GM21423 (cell line): ENCODE data around the gene C2CD4B.

ENCODE experiments used
- ATAC-seq: cut with Tn5 transposase; IDR thresholded peaks from one replicate; pipeline ENCODE4 v1.9.1; 2021; ENCODE audit warnings: mild to moderate bottlenecking, moderate library complexity; ENCODE audit not compliant: unreplicated experiment

C2CD4B gene, protein sequence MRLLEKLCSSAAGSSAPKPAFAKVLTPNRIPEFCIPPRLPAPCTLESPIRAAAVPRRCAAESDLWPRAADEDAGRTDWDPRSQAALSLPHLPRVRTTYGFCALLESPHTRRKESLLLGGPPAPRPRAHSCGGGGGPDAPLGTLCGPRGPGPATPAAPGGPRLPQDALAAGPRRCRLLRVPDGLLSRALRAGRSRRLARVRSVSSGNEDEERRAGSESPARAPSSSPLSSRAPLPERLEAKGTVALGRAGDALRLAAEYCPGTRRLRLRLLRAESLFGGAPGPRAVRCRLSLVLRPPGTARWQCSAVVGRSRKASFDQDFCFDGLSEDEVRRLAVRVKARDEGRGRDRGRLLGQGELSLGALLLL

DNA sequence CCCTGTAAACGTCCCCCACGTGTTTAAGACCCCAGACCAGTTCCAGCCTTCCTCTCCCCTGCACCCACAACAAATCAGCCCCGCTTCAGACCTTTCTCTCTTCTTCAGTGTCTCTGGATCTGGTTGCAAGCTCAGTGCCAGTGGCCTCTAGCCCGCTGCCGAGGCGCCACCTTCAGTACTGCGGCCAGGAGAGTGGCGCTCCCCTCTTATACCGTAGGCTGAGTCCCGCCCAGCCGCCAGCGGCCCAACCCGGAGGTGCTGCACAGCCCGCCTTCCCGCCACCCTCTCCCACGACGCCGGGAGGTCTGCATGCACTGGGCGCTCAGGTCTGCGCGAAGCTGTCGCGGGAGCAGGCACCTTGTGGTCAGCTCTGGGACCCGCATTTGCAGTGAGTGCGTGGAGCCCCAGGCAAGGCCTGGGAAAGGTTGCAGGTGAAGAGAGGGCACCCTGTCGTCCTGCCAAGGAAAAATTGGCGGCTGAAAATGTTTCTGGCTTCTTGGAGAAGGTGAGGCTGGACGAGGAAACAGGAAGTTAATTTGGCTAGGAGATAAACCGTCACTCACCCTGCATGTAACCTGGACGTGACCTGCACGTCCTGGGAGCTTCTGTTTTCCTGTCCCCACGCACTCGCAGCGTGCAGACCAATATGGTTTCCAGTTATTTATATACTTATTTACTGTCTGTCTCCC, at the start of gene C2CD4B:
Gene C2CD4B, minus strand, starts transcription at position 182 of the 689 bp plus-strand sequence. CDS start 301 bp downstream, outside the sequence.
- ATAC-seq, result no peak

DNA sequence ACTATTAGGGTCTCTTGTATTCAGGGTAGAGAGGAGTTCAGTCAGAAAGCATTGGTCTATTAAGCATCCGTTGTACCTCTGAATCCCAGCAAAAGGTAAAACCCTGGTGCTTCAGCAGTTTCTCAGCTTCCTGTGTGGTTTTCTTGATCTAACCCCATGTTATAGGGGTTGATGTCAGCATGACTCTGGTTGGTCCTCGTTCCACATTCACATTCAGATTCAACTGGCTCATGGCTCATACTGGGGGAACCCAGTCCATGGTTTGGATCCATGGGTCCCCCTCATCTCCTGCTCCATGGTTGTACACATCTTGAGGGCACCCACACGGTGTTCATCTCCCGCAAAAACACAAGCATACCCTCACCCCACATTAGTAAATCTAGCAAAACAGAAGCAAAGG, 47.7 kb upstream of the C2CD4B start:
- no peak for ATAC-seq

DNA sequence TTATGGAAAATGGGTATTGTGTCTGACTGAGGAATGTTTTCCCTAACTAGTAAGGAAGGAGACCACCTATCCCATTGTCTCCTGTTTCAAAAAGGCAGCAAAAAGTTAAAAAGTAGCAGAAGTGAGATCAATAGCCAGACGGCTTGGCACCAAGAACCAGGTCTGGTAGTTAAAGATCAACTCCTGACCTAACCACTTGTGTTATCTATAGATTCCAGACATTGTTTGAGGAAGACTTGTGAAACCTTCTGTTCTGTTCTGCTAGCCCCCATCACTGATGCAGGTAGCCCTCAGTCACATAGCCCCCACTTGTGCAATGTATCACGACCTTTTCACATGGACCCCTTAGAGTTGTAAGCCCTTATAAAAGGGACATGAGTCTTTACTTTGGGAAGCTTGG, 46.3 kb upstream of the C2CD4B start:
- no peak for ATAC-seq

DNA sequence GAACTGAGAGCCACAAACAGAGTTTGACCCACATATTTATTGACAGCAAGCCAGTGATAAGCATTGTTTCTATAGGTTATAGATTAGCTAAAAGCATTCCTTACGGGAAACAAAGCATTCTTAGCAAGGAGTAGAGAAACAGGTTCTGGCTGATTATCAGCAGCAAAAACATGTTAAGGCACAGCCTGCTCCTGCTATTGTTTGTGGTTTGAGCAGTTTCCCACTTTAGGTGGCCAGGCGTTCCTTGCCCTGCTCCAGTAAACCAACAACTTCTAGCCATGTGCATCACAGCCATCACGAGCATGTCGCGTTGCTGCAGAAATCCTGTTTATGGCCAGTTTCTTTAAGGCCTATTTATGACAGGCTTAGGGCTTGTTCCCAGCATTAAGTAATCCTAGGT, 44.7 kb upstream of the C2CD4B start:
- ATAC-seq, result no peak

DNA sequence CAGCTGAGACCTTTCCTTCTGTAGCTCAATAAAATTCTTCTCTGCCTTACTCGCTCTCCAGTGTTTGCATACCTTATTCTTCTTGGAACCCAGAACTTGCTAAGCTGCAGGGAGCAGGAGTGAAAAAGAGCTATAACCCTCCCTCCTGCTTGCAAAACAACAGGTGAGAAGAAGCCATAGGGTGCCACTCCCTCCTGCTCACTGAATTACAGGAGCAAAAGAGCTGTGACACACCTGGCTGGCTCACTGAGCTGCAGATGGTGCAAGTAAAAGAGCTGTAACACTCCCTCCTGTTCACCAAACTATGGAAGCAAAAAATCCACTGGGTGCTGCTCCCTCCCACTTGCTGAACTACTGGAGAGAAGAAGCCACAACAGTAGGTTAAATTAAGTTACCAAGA, 44.2 kb upstream of the C2CD4B start:
- ATAC-seq, result no peak

DNA sequence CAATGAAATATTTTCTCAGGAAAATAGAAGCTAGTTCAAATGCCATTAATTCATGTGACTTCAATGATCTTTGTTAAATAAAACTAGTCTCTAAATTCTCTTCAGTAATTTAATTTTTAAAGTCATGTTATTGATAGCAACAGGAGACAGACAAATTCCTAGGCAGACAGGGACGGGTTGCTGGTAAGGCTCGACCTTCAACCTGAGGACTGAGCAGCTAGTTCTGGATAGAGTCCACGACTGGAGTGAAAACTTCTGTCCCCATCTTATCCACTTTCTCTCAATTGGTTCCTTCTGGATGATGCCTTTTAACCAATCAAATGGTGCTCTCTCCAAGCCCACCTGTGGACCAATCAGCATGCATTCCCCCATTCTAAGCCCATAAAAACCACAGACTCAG, 43.8 kb upstream of the C2CD4B start:
- no peak for ATAC-seq

DNA sequence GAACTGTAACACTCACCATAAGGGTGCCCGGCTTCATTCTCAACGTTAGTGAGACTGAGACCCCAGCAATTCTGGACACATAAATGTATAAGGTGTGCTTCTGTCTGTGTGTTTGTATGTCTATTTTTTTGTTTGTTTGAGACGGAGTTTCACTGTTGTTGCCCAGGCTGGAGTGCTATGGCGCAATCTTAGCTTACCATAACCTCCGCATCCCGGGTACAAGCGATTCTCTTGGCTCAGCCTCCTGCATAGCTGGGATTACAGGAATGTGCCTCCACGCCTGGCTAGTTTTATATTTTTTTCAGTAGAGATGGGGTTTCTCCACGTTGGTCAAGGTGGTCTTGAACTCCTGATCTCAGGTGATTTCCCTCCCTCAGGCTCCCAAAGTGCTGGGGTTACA, 43.3 kb upstream of the C2CD4B start:
- ATAC-seq, result no peak

DNA sequence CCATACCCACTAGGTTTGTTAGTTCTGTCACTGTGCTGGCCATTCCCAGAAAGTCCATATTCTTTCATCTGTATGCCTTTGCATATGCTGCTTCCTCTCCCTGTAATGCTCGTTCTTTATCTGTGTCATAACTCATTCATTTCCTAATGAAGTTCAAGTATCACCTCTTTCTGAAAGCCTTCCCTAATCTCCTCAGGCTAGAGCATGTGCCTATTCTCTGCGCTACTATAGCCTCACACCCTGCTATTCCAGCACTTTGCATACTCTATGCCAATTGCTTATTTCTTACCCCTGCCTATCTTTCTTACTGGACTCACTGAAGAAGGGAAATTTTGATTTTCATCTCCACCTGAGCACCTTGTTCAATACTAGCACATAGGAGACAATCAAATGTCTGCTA, 25.6 kb upstream of the C2CD4B start:
- ATAC-seq, result no peak

DNA sequence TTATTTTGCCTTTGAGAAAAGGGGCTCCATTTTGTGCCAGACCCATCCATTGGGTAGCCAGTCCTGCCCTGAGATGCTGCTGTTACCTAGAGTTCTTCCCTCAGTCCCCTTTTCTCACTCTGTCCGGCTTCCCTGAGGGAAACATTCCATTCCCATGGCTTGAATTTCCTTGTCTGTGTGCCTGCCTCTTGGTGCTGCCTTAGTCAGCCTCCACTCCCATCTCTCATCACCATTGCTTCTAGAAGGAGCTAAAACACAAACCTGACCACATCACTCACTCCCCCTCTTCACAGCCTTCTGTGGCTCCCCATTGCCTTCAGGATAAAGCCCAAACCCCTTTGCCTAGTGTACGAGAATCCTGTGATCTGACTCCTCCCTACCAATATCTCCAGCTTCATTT, 25.2 kb upstream of the C2CD4B start:
- ATAC-seq, result no peak

DNA sequence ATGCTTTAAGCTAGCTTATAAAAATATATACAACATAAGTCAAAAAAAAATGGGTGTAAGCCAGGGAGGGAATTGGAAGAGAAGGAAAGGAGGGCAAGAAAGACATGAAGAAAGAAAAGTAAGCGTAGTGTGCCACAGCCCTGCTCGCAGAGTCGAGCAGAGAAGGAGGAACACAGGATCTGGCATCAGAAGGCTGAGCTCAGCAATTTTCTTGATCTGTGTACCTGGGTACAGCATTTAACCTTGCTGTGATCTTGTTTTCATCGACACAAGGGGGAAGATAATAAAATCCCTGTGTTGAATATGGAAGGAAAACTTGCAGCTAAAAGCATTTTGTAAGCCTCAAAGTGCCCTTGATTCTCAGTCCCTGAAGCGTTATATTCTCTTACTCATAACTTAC, 23.7 kb upstream of the C2CD4B start:
- ATAC-seq, result no peak

DNA sequence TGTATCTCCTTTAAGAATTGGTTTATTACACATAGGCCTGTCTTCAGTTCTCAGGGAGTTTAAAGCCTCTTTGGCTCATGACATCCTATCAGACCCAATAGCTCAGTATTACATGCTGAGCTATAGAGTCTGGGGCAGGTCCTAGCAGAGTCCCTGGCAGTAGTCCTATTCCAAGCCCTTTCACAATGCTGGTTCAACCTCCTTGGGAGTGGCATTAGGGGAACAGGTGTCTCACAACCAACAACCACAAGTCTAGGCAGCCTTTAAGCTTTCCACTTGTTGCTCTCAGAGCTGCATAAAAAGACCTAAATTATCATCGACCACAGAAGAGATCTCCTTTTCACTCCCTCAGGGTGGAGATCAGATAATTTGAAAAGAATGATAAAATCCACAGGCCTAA, 22.8 kb upstream of the C2CD4B start:
- ATAC-seq, result no peak

DNA sequence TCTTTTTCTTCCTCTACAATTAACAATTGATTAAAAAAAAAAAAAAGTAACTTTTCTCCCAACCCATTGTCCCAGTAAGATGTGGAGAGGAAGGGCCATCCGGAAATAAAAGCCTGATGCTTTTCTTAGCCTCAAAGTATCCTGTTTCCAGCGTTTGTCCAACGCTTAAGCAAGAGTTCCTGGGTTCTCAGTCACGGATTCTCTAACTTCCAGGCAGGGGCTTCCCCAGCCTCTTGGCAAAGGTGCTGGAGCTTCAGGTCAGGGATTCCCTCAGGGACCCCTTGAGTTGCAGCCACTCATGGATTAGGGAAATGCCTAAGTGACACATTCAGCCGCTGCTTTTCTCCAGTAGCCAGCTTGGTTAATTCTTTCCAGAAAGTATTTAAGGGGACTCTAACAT, 22.3 kb upstream of the C2CD4B start:
- ATAC-seq, result no peak

DNA sequence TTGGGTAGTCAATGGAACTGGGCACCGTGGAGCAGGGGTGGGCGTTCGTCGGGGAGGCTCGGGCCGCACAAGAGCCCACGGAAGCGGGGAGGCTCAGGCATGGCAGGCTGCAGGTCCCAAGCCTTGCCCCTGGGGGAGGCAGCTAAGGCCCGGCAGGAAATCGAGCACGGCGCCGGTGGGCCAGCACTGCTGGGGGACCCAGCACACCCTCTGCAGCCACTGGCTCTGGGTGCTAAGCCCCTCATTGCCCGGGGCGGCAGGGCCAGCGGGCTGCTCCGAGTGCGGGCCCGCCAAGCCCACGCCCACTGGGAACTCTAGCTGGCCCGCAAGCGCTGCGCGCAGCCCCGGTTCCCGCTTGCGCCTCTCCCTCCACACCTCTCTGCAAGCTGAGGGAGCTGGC, 21.5 kb upstream of the C2CD4B start:
- no peak for ATAC-seq

DNA sequence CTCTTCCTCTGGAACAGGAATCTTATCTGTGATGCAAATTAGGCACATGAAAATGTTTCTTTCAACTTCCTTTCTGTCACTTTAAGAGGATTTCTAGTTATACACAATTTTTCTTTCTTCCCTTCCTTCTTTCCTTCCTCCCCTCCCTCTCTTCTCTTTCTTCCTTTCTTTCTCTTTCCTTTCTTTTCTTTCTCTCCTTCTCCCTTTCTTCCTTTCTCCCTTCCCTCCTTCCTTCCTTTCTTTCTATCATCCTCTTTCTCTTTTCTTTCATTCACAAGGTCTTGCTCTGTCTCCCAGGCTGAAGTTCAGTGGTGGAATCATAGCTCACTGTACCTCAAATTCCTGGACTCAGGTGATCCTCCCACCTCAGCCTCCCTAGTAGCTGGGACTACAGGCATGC, 18.0 kb upstream of the C2CD4B start:
- no peak for ATAC-seq

DNA sequence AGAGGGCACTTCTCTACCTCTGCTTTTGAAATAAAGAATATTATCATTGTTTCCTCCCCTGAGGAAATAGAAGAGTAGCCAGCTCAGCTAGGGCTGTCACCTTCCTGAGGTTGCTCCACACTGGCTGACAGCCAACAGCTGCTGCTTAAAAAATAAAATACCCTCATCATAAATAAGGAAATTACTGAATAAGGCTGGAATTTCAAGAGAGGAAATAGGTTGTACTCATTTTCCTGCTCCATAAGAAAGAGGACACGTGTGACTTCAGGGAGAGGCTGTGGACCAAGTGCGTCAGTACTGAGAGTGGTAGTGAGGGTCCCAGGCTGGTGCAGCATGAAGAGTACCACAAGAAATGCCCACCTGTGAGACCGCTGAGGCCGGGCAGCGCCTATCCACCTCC, 8.1 kb upstream of the C2CD4B start:
- ATAC-seq, result no peak

DNA sequence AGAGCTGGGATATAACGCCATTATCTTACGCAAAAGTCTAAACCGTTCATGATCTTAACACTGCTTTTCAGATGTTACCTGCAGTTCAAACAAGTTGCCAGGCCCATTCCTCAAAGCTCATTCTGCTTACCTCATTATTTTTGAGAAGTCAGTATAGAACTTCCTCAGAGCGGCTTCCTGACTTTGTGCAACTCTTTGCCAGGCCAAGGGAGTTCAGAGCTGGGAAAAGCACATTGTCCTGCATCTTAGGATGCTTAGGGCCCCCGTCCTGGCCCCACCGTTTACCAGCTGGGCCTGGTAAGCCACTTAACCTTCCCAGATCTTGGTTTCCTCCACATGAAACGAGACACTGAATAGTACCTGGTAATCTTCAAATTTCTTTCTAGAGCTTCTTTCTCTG, 6.8 kb upstream of the C2CD4B start:
- ATAC-seq, result no peak

DNA sequence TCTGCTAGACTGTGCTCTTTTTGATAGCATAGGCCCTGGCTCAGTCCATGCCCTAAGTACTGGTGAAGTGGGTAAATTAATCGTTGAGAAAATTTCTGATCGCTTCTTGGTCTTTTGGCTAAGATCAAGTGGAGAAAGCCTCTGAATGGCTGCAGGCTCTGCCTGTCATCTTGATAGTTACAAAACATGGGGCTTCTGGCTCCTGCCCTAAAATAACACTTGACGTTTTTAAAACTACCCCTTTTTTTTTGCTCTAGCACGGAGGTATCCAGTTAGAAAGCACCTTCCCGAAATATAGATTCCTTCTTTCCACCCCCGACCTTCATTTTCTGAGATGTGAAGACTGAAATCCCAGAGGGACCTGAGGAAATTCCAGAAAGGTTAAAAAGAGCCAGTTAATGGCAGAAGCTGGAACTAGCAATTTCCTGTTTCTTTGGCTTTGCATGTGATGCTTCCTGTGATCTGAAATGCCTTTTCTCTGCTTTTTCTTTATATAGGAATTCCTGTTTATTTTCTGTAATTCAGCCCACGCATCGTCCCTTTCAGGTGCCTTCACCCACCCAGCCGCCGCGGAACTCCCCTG, 799 bp upstream of the C2CD4B start:
- no peak for ATAC-seq

DNA sequence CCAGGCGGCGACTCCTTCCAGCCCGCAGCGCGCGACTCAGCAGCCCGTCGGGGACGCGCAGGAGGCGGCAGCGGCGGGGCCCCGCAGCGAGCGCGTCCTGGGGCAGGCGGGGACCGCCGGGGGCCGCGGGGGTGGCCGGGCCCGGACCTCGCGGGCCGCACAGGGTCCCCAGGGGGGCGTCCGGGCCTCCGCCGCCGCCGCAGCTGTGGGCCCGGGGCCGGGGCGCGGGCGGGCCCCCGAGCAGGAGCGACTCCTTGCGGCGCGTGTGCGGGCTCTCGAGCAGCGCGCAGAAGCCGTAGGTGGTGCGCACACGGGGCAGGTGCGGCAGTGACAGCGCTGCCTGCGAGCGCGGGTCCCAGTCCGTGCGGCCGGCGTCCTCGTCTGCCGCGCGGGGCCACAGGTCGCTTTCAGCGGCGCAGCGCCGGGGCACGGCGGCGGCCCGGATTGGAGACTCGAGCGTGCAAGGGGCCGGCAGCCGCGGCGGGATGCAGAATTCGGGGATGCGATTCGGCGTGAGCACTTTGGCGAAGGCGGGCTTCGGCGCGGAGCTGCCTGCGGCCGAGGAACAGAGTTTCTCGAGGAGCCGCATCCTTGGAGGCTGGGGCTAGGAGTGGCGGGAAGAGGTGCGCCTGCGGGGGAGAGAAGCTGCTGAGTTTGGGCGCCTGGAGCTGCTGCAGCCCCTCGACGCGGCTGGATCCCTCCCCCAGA, 535 bp downstream of the C2CD4B start:
- ATAC-seq, result no peak

DNA sequence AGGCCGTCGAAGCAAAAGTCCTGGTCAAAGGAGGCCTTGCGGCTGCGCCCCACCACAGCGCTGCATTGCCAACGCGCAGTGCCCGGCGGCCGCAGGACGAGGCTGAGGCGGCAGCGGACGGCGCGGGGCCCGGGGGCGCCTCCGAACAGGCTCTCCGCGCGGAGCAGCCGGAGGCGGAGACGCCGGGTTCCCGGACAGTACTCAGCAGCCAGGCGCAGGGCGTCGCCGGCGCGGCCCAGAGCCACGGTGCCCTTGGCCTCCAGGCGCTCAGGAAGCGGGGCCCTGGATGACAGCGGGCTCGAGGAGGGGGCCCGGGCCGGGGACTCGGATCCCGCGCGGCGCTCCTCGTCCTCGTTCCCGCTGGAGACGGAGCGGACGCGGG, 1.1 kb downstream of the C2CD4B start:
- no peak for ATAC-seq

DNA sequence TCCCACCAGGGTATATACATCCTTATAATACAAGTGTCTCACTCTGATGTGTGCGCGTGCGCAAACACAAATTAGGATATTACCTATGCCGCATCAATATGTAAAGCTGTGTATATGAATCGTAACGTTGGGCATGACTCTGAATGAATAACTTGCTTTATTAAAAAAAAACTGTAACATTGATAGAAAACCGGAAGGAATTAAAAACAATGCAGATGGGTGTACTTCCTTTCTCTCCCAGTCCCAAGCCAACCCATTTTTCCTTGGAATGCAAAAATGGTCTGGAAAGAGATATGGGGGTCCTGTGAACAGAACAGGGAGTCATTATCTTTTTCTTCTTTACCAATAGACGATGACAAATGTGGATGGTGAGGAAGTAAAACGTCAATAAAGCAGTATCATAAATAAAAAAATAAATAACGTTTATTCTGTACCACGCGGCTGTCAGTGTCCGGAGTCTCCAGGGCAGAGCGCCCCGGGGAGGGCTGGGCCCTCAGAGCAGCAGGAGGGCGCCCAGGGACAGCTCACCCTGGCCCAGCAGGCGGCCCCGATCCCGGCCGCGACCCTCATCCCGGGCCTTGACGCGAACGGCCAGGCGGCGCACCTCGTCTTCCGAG, 1.6 kb downstream of the C2CD4B start:
- no peak for ATAC-seq

DNA sequence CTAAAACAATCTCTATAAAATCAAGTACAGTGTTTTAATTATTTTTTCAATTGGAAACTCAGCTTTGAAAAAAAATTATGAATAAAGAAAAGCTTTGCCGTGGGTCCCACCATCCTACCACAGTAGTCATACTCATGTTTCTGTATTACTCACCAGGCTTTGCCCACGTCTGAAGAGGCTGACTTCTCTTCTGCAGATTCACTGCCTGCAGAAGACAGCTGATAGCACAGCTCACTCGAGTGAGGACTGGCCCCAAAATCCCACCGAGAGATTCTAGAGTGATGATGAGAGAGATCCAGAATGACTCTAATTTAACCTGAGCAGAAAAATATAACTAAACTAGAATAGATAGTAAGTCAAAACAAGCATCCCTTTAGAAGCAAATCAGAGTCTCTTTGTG, 11.9 kb downstream of the C2CD4B start:
- no peak for ATAC-seq
